Loucy (cell line): ENCODE data around the gene PLPPR3.

ENCODE experiments used
- CTCF ChIP-seq: fragments of 200-600 bp; sonication (generic); conservative IDR thresholded peaks from 2 replicates; pipeline ENCODE4 v1.5.1; 2014; ENCODE audit warnings: mild to moderate bottlenecking, antibody characterized with exemption, low read length
- EZH2phosphoT487 ChIP-seq: fragments of 200-600 bp; IDR thresholded peaks from 2 replicates; pipeline ENCODE4 v1.6.1; 2018; ENCODE audit warnings: antibody characterized with exemption, mild to moderate bottlenecking, moderate library complexity, borderline replicate concordance

GRCh38 chr19:807627-808422 lies 13.9 kb downstream of the PLPPR3 start:
- TF ChIP-seq CTCF (no peak), EZH2phosphoT487 (no peak)
